RKO (cell line): Measurements from ENCODE around the gene RRP7A.
"Not testable (repeated sequence)": the region's sequence is repeated elsewhere in the genome, so short reads cannot be mapped to it uniquely, and the experiment has no call there.

Source experiments
- DNase-seq: peaks from one replicate; pipeline ENCODE4 v3.0.0-alpha.2; 2016; ENCODE audit warnings: low spot score

Gene RRP7A

GRCh38 chr22:42495533-42496141 is 24.0 kb downstream of the RRP7A start:
- DNase-seq, result not testable (repeated sequence)

GRCh38 chr22:42493393-42493792 is 26.2 kb downstream of the RRP7A start:
- no peak for DNase-seq

GRCh38 chr22:42492323-42492690 is 27.3 kb downstream of the RRP7A start:
- DNase-seq, result no peak

GRCh38 chr22:42490243-42490832 is 29.3 kb downstream of the RRP7A start:
- no peak for DNase-seq

DNA sequence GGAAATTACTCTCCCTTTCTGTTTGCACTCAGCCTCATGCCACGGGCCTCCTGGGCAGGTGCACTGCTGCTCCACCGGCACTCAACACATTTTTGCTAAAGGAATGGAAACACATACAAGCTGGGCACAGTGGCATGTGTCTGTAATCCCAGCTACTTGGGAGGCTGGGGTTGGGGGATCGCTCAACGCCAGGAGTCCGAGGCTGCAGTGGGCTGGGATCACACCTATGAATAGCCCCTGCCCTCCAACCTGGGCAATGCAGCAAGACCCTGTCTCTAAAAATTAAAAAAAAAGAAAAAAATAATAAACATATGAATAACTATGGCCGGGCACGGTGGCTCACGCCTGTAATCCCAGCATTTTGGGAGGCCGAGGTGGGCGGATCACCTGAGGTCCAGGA is 30.6 kb downstream of the RRP7A start:
- no peak for DNase-seq

- DNase-seq, result no peak
Measured at GRCh38 chr22:42484506-42484905, 35.1 kb downstream of the RRP7A start.

- DNase-seq, result not testable (repeated sequence)
Measured at GRCh38 chr22:42483610-42484223, 35.9 kb downstream of the RRP7A start.

- no peak for DNase-seq
Measured at GRCh38 chr22:42475122-42475521, 44.5 kb downstream of the RRP7A start.

DNA sequence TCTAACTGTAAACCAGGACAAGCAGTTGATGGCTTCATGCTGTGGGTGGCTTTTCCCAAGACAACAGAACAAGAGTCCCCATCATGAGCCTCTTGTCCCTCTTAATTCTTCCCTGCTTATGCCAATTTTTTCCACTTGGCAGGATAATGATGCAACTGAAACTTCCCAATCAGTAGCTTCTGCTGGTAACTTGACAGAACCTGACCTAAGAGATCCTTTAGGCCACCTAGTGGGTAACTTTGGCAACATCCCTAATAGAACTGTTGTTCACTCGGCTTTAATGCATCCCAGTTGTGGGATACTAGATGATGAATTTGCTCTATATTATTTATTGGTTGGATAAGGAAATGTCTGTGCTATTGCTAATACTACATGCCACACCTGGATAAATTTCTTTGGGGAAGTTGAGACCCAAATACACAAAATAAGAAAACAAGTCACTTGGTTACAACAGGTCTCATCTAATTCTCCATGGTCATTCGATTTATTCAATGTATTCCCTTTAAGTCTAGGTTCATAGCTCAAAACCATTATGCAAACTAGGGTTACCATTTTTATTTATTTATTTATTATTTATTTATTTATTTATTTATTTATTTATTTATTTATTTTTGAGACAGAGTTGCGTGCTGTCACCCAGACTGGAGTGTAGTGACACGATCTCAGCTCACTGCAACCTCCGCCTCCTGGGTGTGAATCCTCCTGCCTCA is 46.0 kb downstream of the RRP7A start:
- peak; percentile 79 for DNase-seq

- DNase-seq, result no peak
Measured at GRCh38 chr22:42472671-42473070, 46.9 kb downstream of the RRP7A start.

- no peak for DNase-seq
Measured at GRCh38 chr22:42471441-42471840, 48.2 kb downstream of the RRP7A start.

DNA sequence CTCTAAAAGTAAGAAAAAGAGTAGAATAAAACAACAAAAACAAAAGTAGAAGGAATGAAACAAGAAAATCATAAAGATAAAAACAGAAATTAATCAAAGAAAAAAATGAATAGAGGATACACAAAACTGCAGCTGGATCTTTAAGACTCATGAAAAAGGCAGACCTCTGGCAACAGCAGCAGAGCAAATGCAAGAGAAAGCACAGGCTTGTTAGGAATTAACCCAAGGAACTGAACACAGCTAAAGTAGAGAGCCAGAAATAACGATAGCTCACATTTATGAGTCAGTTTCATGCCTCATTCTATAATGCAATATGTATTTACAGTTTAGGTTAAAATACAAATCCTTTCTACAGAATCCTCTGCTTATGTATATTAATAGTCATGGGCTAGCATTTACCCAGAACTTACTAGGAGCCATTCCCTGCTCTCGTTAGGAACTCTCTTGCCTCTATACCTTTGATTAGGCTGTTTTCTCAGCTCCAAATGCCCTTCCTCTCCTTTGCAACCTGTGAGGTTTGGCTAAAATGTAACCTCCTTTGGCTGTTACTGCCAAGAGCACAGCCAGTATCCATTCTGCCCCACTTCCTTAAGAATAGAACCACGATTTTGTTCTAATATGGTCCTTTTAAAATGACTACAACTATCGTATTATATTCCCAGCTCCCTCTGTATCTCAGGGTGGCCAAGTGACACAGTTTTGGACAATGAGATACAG is 49.1 kb downstream of the RRP7A start:
- DNase-seq, result no peak

DNA sequence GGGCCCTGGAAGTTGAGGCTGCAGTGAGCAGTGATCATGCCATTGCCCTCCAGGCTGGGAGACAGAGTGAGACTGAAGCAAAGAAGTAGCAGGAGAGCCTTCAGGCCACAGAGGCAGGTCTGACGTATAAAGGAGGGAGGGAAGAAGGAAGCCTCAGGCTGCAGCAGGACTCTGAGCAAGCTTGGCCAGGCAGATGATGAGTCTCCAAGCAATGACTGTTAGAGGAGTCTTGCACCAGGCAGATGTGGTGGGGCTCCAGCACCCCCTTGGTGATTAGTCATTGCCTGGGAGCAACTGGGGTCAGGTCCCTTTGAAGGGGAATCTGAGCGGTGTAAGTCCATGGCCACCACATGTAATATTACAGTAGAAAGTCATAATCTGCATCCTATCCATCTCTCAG is 50.8 kb downstream of the RRP7A start:
- peak; percentile 30 for DNase-seq

DNA sequence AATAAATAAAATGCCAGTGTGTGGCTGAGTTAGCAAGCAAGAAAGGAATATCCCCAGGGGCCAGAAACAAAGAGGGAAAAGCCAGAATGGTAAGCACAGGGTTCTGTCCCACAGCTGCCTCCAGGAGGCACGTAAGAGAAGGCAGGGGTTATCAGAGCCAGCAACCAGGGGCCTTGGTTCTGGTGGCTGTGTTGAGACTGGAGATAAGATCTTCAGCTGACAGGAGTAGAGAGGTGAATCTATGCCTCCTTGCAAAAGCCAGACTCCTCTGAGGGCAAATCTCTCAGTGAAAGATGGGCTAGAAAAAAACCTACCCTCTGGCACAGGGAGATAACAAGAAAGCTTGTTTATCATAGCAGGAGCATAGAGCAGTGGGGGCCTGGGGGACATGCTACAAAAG is 57.6 kb downstream of the RRP7A start:
- DNase-seq, result no peak

DNA sequence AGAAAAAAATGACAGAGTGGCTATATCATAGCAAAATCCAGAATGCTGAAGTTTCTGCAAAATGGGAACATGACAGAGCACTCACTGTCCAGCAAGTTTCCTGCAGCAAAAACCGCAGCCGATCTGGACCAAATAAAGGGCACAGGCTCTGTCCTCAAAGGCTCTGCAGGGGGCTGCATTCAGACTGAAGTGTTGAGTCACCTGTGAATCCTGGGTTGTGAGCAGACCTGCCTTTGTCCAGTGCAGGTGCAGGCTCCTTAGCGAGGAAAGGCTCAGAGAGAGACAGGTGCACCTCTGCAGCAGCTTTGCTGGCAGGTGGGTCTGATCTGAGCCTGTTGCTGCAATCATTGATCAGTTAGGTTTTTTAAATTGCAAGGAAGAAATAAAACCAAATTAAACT is 58.1 kb downstream of the RRP7A start:
- DNase-seq, result no peak
